Type B pancreatic cell (in vitro differentiated cells): Measurements from ENCODE around the gene BACH2. TPM values are rescaled to one million over a fixed set of nuclear protein-coding genes. Genes with fewer than 3 reads are reported as not detected.

Source experiments
- DNase-seq: peaks from one replicate; pipeline ENCODE4 v3.0.0; 2021; ENCODE audit warnings: mixed read lengths; ENCODE audit not compliant: unreplicated experiment; ENCODE audit errors: extremely low spot score
- H3K27ac Mint-ChIP-seq: 2 replicates; pipeline ENCODE4 v1.8.0; 2021; ENCODE audit warnings: mild to moderate bottlenecking, mixed read lengths
- H3K27me3 Mint-ChIP-seq: 2 replicates; pipeline ENCODE4 v1.8.0; 2021; ENCODE audit warnings: mixed read lengths
- H3K36me3 Mint-ChIP-seq: 2 replicates; pipeline ENCODE4 v1.8.0; 2021; ENCODE audit warnings: mixed read lengths
- H3K4me1 Mint-ChIP-seq: one replicate; pipeline ENCODE4 v1.8.0; 2021; ENCODE audit warnings: mixed read lengths; ENCODE audit not compliant: unreplicated experiment
- H3K4me3 Mint-ChIP-seq: 2 replicates; pipeline ENCODE4 v1.8.0; 2021; ENCODE audit warnings: mild to moderate bottlenecking, mixed read lengths
- H3K9me3 Mint-ChIP-seq: 2 replicates; pipeline ENCODE4 v1.8.0; 2021; ENCODE audit warnings: mixed read lengths
- total RNA-seq: library from RNA; stranded (reverse); gene quantifications from 2 replicates; pipeline ENCODE4 v1.2.1, GENCODE V29; 2021; ENCODE audit warnings: low replicate concordance
- TF ChIP-seq, protein P1 (sequence below): fragments of 200-600 bp; sonication (generic); conservative IDR thresholded peaks from 2 replicates; pipeline ENCODE4 v1.5.0; 2021; ENCODE audit warnings: antibody characterized with exemption, mild to moderate bottlenecking

BACH2 gene
- total RNA-seq, 1 donor from 2014 or later: 33.5 TPM

DNA sequence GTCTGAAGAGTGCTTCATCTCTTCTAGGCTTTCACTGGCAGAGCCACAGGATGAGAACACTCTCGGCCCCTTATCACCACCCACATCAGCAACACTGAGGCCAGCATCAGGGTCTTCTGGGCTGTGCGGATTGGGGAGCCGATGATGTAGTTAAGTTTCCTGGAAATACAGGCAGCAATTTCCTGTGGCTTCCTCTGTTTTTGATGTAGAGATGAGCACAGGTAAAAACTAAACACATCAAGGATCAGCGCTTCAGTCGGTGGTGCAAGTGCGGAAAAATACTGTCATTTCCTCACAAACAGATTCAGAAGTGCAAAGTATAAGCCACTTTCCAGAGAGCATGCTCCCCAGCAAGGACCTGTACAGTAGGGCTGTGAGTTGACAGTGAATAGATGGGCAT, 62.6 kb downstream of the BACH2 start:
- H3K36me3 Mint-ChIP-seq: peaks cover 5% of the 10 kb centered on the region
- H3K9me3 Mint-ChIP-seq: no peaks in the 10 kb centered on the region
- TF ChIP-seq, protein P1, sequence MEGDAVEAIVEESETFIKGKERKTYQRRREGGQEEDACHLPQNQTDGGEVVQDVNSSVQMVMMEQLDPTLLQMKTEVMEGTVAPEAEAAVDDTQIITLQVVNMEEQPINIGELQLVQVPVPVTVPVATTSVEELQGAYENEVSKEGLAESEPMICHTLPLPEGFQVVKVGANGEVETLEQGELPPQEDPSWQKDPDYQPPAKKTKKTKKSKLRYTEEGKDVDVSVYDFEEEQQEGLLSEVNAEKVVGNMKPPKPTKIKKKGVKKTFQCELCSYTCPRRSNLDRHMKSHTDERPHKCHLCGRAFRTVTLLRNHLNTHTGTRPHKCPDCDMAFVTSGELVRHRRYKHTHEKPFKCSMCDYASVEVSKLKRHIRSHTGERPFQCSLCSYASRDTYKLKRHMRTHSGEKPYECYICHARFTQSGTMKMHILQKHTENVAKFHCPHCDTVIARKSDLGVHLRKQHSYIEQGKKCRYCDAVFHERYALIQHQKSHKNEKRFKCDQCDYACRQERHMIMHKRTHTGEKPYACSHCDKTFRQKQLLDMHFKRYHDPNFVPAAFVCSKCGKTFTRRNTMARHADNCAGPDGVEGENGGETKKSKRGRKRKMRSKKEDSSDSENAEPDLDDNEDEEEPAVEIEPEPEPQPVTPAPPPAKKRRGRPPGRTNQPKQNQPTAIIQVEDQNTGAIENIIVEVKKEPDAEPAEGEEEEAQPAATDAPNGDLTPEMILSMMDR: no peak
- no peak overlapping the region for H3K27ac Mint-ChIP-seq
- no peak for DNase-seq
- H3K27me3 Mint-ChIP-seq: no peaks in the 10 kb centered on the region
- peaks cover 46% of the 10 kb centered on the region for H3K4me1 Mint-ChIP-seq
- H3K4me3 Mint-ChIP-seq: no peak overlapping the region

GRCh38 chr6:90233213-90233612, 63.4 kb downstream of the BACH2 start:
- H3K27ac Mint-ChIP-seq: no peak overlapping the region
- no peaks in the 10 kb centered on the region for H3K27me3 Mint-ChIP-seq
- DNase-seq: no peak
- TF ChIP-seq, protein P1: no peak
- H3K4me3 Mint-ChIP-seq: no peak overlapping the region
- H3K4me1 Mint-ChIP-seq: peaks cover 39% of the 10 kb centered on the region
- no peaks in the 10 kb centered on the region for H3K9me3 Mint-ChIP-seq
- peaks cover 5% of the 10 kb centered on the region for H3K36me3 Mint-ChIP-seq

GRCh38 chr6:90231798-90232197, 64.8 kb downstream of the BACH2 start:
- H3K27me3 Mint-ChIP-seq: no peaks in the 10 kb centered on the region
- DNase-seq: no peak

GRCh38 chr6:90231308-90231707, 65.3 kb downstream of the BACH2 start:
- no peak for DNase-seq
- H3K36me3 Mint-ChIP-seq: no peaks in the 10 kb centered on the region
- TF ChIP-seq, protein P1: no peak
- no peaks in the 10 kb centered on the region for H3K27me3 Mint-ChIP-seq
- H3K4me3 Mint-ChIP-seq: no peak overlapping the region
- H3K9me3 Mint-ChIP-seq: no peaks in the 10 kb centered on the region
- H3K4me1 Mint-ChIP-seq: peaks cover 48% of the 10 kb centered on the region
- no peak overlapping the region for H3K27ac Mint-ChIP-seq

More at GRCh38 chr6:90231798-90232197, 64.8 kb downstream of the BACH2 start:
- H3K4me1 Mint-ChIP-seq: peaks cover 44% of the 10 kb centered on the region
- no peaks in the 10 kb centered on the region for H3K36me3 Mint-ChIP-seq
- no peak overlapping the region for H3K27ac Mint-ChIP-seq
- H3K4me3 Mint-ChIP-seq: no peak overlapping the region
- H3K9me3 Mint-ChIP-seq: no peaks in the 10 kb centered on the region
- TF ChIP-seq, protein P1: no peak

DNA sequence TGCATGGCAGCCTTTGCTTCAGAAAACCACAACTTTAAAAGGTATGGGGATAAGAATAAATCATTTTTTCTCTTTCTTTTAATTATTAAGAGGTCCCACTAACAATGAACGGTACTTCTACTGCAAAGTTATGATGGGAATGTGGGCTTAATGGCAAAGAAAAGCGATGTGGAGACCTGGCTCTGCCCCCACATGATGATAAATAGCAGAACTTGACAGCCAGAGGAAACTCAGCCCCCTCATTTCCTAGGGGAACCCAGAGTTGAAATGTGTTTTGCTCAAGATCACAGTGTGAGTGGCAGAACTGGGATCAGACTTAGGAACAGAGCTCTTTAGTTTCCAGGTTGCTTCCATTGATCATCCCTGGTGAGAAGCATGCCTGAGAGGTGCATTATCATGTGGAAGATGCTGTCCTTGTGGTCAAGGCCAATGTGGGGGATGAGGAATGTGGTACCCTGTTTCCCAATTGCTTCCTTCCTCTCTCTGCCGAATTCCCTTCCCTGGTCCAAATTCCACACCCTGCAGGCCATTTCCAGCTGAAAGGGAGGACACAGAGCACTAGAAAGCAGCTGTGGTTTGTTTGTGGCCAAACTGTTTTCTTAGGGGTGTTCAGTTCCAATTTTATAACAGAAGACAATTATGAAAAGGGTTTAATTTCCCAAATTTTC, 66.0 kb downstream of the BACH2 start:
- no peaks in the 10 kb centered on the region for H3K36me3 Mint-ChIP-seq
- H3K9me3 Mint-ChIP-seq: no peaks in the 10 kb centered on the region
- peaks cover 50% of the 10 kb centered on the region for H3K4me1 Mint-ChIP-seq
- no peaks in the 10 kb centered on the region for H3K27me3 Mint-ChIP-seq
- H3K27ac Mint-ChIP-seq: no peak overlapping the region
- DNase-seq: no peak
- no peak overlapping the region for H3K4me3 Mint-ChIP-seq
- TF ChIP-seq, protein P1: no peak
